WERI-Rb-1 (cell line): ENCODE results near the gene DPEP1.

ENCODE experiments used
- DNase-seq: peaks from one replicate; pipeline ENCODE4 v3.0.0-alpha.2; 2020
- H3K27ac ChIP-seq: fragments of 250-450 bp; sonication (Bioruptor Pico); 2 replicates; pipeline ENCODE4 v1.5.1; 2020; ENCODE audit warnings: mild to moderate bottlenecking, moderate library complexity
- H3K27me3 ChIP-seq: fragments of 250-450 bp; sonication (Bioruptor Pico); 2 replicates; pipeline ENCODE4 v1.5.1; 2021; ENCODE audit warnings: mild to moderate bottlenecking, low read depth, moderate library complexity; ENCODE audit not compliant: insufficient read depth, severe bottlenecking
- H3K36me3 ChIP-seq: fragments of 250-450 bp; sonication (Bioruptor Pico); 2 replicates; pipeline ENCODE4 v1.5.1; 2020; ENCODE audit warnings: mild to moderate bottlenecking, moderate library complexity
- H3K4me3 ChIP-seq: 2 replicates; pipeline ENCODE4 v1.5.1; 2011; ENCODE audit warnings: low read depth, mild to moderate bottlenecking, control low read depth, low read length
- H3K9me3 ChIP-seq: fragments of 250-450 bp; sonication (Bioruptor Pico); 2 replicates; pipeline ENCODE4 v1.5.1; 2021; ENCODE audit warnings: mild to moderate bottlenecking, moderate library complexity; ENCODE audit not compliant: severe bottlenecking
- TF ChIP-seq, protein P1 (sequence below): IDR thresholded peaks from 2 replicates; pipeline ENCODE4 v1.5.1; 2011; ENCODE audit warnings: low read depth, mild to moderate bottlenecking, control low read depth, inconsistent platforms, low read length

Gene DPEP1

DNA sequence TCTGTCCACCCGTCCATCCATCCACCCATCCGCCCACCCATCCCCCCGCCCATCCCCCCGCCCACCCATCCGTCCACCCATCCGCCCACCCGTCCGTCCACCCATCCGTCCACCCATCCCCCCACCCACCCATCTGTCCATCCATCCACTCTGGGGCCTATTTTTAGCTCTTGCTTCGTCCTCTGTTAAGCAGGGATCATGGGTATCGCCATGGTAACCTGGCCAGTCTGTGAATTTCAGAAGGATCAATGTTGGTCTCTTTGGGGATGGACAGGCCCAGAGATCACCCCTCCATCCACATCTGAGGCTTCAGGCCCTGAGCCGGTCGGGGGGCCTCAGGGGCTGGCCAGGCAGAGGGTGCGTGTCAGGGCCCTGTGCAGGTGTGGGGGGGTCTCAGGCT is 15.2 kb upstream of the DPEP1 start:
- Histone ChIP-seq H3K27ac (peak overlapping the region; percentile 68), H3K9me3 (no peaks in the 10 kb centered on the region), H3K27me3 (no peaks in the 10 kb centered on the region), H3K4me3 (peak overlapping the region; percentile 18; the same call in 1 of the 2 replicates), H3K36me3 (no peaks in the 10 kb centered on the region)
- TF ChIP-seq, protein P1, sequence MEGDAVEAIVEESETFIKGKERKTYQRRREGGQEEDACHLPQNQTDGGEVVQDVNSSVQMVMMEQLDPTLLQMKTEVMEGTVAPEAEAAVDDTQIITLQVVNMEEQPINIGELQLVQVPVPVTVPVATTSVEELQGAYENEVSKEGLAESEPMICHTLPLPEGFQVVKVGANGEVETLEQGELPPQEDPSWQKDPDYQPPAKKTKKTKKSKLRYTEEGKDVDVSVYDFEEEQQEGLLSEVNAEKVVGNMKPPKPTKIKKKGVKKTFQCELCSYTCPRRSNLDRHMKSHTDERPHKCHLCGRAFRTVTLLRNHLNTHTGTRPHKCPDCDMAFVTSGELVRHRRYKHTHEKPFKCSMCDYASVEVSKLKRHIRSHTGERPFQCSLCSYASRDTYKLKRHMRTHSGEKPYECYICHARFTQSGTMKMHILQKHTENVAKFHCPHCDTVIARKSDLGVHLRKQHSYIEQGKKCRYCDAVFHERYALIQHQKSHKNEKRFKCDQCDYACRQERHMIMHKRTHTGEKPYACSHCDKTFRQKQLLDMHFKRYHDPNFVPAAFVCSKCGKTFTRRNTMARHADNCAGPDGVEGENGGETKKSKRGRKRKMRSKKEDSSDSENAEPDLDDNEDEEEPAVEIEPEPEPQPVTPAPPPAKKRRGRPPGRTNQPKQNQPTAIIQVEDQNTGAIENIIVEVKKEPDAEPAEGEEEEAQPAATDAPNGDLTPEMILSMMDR, result no peak
- DNase-seq, result peak; percentile 67

DNA sequence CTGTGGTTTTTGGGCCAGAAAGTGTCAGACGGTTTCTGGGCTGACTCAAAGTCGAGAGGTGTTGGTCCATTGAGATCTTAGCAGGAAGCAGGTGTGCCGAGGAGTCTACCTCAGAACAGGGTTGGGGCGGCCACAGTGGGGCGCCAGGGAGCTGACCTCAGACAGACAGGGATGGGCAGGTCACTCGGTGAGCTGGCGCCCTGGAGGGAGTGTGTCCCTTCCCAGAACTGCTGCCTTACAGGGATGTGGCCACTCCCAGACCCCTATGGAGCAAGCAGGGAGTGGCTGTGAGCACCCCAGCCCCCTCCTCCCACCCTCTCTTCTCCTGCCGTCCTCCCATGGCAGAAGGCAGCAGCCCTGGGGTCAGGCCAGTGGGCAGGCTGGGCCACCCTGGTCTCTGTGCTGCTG is 14.0 kb upstream of the DPEP1 start:
- H3K9me3 ChIP-seq, result no peaks in the 10 kb centered on the region
- H3K27ac ChIP-seq, result peak overlapping the region; percentile 63
- no peak overlapping the region for H3K4me3 ChIP-seq
- no peaks in the 10 kb centered on the region for H3K36me3 ChIP-seq
- H3K27me3 ChIP-seq, result no peaks in the 10 kb centered on the region
- TF ChIP-seq, protein P1, result peak; percentile 66
- peak; percentile 90 for DNase-seq

DNA sequence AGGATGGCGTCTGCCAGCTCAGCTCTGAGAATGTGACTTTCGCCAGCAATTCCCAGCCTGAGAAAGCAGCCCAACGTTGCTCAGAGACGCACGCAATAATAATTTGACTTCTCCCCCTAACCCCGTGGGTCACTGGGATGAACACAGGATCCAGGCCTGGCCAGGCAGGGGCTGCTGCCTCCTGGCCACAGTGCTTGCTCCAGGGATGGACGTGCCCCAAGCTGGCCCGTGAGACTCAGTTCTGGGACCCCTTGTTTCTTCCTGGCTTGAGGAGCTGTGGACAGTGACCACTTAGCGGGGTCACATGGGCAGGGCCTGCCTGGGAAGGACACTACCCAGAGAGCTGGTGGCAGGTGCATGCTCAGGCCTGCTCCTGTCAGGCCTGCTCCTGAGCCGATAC is 13.5 kb upstream of the DPEP1 start:
- Histone ChIP-seq H3K27me3 (no peaks in the 10 kb centered on the region), H3K9me3 (no peaks in the 10 kb centered on the region), H3K27ac (peak overlapping the region; percentile 63), H3K4me3 (no peak overlapping the region), H3K36me3 (no peaks in the 10 kb centered on the region)
- no peak for DNase-seq
- TF ChIP-seq, protein P1, result no peak

DNA sequence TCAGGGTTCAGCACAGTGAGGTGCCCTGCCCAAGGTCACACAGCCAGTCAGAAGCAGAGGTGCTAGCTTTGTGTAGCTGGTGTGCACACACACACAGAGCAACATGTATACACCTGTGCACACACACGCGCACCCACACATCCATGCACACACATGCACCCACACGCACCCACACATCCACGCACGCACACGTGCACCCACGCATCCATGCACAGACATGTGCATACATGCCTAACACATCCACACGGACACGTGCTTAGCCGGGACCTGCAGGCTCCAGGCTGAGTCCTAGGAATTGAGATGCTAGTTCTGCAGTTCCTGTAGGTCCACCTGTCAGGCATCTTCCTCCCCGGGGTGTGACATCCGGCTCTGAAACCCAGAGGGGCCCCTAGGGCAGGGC is 13.0 kb upstream of the DPEP1 start:
- peak overlapping the region; percentile 63 for H3K27ac ChIP-seq
- no peaks in the 10 kb centered on the region for H3K27me3 ChIP-seq
- TF ChIP-seq, protein P1, result no peak

DNA sequence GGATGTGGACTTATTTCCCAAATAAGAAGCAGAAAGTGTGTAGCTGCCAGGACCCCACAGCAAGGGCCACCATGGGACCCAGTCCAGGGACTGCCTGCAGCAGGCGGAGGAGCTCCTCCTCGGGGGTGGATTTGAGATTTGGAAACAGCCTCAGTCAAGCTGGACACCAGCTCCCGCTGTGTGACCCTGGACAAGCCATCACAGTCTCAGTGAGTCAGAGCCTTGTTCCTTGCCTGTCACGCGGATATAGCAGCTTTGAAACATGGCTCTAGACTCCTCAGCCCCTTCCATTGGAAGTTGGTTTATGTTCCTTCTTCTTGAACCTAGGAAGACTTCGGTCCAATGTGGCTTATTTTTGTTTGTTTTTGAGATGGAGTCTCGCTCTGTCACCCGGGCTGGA is 12.5 kb upstream of the DPEP1 start:
- no peaks in the 10 kb centered on the region for H3K27me3 ChIP-seq
- H3K27ac ChIP-seq, result no peak overlapping the region
- TF ChIP-seq, protein P1, result no peak
- DNase-seq, result no peak
- no peaks in the 10 kb centered on the region for H3K9me3 ChIP-seq
- H3K4me3 ChIP-seq, result no peak overlapping the region
- no peaks in the 10 kb centered on the region for H3K36me3 ChIP-seq

More for the DNA sequence above, 13.0 kb upstream of the DPEP1 start:
- no peak for DNase-seq
- Histone ChIP-seq H3K36me3 (no peaks in the 10 kb centered on the region), H3K9me3 (no peaks in the 10 kb centered on the region), H3K4me3 (no peak overlapping the region)

DNA sequence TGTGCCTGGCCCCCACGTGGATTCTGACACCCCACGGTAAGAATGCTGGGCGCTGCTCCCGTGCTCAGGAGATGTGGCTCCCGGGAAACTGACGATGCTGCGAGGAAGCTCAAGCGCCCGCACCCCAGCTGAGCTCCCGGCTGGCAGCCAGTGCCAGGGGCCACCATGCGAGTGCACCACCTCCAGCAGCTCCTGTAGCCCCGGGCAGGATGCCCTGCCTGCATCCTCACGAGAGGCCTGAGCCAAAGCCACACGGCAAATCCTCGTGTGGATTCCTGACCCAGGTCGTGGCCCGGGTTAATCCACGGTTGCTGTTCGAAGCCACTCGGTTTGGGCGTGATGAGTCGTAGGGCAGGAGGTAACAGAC is 11.6 kb upstream of the DPEP1 start:
- Histone ChIP-seq H3K9me3 (no peaks in the 10 kb centered on the region), H3K36me3 (no peaks in the 10 kb centered on the region), H3K27ac (no peak overlapping the region), H3K27me3 (no peaks in the 10 kb centered on the region), H3K4me3 (no peak overlapping the region)
- peak; percentile 12 for DNase-seq
- TF ChIP-seq, protein P1, result no peak
